HG03558 (cell line): ENCODE measurements around the gene VWC2L.

Experiments
- ATAC-seq: cut with Tn5 transposase; IDR thresholded peaks from one replicate; pipeline ENCODE4 v1.9.1; 2021; ENCODE audit warnings: moderate number of reproducible peaks; ENCODE audit not compliant: unreplicated experiment; ENCODE audit errors: extremely low read depth

VWC2L gene

GRCh38 chr2:214529514-214529913 is 118.7 kb downstream of the VWC2L start:
- ATAC-seq, result no peak

- no peak for ATAC-seq
Measured at GRCh38 chr2:214533541-214533940, 122.7 kb downstream of the VWC2L start.

DNA sequence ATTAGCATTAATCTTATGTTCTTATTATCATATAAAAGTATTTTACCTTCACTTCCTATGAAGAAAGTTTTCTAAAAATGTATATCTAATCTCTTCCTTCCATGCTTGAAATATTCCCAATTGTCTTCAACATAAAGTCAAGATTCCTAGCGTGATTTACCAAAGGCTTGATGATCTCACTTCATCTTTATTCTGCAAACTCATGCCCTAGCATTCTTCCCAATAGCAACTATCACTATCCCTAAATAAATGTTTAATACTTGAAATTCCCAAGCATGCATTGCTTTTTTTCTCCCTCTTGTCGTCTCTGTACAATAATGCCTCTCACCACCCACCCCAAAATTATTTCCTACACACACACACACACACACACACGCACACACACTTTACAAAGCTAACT is 125.8 kb downstream of the VWC2L start:
- no peak for ATAC-seq

- ATAC-seq, result no peak
Measured at GRCh38 chr2:214537929-214538328, 127.1 kb downstream of the VWC2L start.

GRCh38 chr2:214542295-214542694 is 131.4 kb downstream of the VWC2L start:
- no peak for ATAC-seq

GRCh38 chr2:214542866-214543265 is 132.0 kb downstream of the VWC2L start:
- ATAC-seq, result no peak

- ATAC-seq, result no peak
Measured at GRCh38 chr2:214543386-214543955, 132.6 kb downstream of the VWC2L start.

- no peak for ATAC-seq
Measured at GRCh38 chr2:214545898-214546542, 135.2 kb downstream of the VWC2L start.

GRCh38 chr2:214547931-214548330 is 137.1 kb downstream of the VWC2L start:
- ATAC-seq, result no peak

DNA sequence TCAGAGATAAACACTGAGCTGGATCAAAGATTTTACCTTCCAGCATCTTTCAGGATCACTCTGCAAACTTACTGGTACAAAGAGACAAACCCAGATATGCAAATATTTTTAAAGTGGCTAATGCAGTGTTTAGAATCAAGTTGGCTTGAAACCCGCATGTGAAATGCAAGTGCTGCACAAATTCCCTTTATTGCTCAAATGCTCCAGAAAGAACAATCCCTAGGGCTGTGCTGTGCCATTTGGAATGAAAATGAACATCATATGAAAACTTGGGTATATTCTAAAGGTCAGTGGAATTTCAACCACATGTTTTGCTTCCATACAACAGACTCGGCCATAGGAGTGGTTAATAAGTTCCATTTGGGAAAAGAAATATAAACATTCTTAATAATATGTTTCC is 139.1 kb downstream of the VWC2L start:
- no peak for ATAC-seq

DNA sequence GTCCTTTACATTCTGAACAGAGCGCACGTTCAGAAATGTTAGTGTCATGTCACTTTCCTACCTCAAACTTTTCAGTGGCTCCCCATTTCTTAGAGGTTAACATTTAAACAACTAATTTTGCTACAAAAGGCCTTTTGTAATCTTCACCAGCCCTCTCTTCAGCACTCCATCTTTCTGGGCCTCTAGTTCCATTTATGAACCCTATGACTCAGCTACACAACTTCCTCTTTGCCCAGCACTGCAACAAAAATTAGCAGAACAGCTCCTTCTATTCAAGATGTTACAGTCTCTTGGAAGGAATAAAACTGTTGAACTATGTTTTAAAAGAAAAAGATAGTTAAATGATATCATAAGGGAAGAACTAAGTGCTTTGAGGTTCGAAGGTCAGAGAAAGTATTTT is 139.9 kb downstream of the VWC2L start:
- ATAC-seq, result no peak

GRCh38 chr2:214557884-214558283 is 147.0 kb downstream of the VWC2L start:
- ATAC-seq, result no peak

DNA sequence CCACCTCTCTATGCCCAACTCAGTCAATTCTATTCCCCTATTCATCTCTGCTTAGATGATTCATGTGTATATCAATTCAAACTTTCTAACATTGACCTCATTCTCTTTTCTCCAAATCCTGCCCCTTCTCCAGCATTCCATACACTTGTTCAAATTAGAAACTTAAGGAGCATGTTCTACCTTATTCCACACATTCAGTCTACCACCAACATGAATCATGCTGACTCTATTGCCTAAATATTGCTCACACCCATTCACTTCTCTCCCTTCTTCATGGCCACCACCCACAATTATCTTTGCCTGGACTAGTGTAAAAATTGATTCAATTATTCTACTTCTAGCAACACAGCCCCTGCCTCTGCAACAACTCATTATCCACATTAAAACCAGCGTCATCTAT is 147.5 kb downstream of the VWC2L start:
- no peak for ATAC-seq

DNA sequence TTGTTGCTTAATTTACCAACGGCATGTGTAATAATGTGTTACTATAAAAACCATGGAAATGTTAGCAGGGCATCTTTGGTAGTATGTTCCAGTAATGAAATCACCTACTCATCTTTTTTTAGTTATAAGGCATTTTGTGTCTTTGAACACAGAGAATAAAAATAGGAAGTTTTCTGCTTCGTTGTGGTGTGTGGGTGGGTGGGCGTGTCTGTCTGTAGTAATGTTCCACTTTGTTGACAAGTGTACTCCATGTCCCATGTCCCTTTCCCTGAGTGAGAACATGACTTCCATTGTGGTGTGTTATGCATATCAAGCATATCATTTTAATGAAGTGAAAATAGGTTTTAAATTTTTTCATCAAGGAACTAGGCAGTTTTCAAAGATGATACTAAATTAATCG is 149.3 kb downstream of the VWC2L start:
- no peak for ATAC-seq

DNA sequence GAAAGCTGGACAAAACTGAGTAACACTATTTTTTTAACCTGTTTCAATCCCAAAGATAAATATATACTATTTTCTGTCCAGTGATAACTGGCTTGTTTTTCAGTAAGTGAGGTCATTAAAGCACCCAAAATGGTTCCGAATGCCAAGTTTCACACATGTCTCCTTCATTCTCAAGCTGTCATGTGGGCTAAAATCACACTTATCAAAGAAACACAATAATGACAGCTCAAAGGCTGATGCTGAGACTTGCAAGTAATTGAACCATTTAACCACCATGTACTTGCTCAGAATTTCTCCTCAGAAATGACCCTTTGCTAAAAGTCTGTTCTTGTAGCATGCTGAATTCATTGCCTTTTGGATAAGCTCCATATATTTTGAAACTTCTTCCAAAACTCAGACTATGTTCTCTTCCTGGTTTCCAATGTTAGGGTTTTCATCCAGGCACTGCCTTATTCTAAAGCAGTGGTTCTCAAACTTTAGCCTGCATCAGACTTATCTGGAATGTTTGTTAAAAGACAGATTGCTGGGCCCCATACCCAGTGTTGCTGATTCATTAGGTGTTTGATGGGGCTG is 149.8 kb downstream of the VWC2L start:
- ATAC-seq, result no peak

GRCh38 chr2:214565246-214565645 is 154.4 kb downstream of the VWC2L start:
- no peak for ATAC-seq

DNA sequence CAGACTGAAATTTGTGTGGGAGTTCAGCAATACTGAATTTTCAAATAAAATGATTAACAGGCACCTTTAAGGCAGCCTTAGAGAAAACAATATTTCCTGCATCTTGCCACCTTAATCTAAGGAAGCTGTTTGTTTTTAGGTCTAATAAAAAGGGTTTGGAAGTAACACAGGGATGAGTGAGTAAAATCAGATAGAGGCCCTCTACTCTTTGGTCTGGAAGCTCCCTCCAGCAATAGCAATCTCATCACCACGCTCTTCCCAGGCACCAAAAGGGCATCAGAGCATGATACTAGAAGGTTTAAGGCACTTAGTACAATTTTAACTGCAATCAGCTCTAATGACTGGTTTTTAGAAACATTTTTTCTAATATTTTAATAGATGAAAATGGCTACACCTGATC is 155.6 kb downstream of the VWC2L start:
- ATAC-seq, result no peak

GRCh38 chr2:214569419-214570035 is 158.7 kb downstream of the VWC2L start:
- ATAC-seq, result no peak

DNA sequence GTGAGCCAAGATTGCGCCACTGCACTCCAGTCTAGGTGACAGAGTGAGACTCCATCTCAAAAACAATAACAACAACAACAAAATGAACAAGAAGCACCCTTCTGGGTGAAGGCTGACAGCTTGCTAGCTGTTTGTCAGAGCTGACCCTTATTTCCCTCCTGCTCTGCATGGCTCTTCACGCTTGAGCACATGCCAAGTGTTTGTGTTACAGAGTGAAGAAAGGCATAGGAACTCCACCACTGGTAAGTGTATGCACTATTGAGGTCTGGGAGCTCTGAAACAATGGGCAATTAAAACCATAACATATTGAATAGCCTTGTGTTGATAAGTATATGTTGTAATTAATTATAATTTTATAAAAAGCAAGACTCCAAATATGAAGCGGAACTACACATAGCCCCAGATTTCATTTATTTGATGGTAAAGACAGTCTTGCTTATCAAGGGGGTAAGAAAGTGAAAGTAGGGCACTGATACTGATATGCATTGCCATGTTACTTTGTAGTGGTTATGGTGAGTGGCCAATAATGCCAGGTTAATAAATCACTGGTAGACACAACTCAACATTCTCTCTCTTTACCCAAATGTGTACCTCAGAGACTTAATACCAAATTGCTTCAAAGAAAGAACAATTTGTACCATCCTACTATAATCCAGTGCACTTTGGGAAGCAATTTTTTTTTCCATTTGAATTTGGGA is 163.4 kb downstream of the VWC2L start:
- no peak for ATAC-seq

DNA sequence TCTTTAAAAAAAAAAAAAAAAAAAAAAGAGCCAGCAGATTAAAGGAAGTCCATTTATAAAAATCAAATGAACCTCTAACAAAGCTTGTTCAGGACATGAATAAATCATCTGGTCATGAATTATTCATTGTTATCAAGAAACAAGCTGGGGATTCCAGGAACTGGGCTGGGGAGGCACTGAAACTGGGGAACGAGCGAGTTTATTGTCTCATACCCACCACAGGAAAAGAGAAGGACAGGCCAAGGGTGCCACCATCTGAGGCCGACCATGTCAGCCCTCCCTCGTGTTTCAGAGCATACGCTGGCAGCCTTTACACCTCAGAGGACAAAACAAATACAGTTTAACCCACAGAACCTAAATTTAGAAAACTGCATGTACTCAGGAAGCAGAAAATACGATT is 164.2 kb downstream of the VWC2L start:
- no peak for ATAC-seq

GRCh38 chr2:214575465-214575864 is 164.6 kb downstream of the VWC2L start:
- ATAC-seq, result no peak
